HG03139 (cell line): ENCODE data around the gene OR6N1.

Experiments
- ATAC-seq: cut with Tn5 transposase; IDR thresholded peaks from one replicate; pipeline ENCODE4 v1.9.1; 2021; ENCODE audit not compliant: unreplicated experiment

Gene OR6N1, protein sequence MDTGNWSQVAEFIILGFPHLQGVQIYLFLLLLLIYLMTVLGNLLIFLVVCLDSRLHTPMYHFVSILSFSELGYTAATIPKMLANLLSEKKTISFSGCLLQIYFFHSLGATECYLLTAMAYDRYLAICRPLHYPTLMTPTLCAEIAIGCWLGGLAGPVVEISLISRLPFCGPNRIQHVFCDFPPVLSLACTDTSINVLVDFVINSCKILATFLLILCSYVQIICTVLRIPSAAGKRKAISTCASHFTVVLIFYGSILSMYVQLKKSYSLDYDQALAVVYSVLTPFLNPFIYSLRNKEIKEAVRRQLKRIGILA

DNA sequence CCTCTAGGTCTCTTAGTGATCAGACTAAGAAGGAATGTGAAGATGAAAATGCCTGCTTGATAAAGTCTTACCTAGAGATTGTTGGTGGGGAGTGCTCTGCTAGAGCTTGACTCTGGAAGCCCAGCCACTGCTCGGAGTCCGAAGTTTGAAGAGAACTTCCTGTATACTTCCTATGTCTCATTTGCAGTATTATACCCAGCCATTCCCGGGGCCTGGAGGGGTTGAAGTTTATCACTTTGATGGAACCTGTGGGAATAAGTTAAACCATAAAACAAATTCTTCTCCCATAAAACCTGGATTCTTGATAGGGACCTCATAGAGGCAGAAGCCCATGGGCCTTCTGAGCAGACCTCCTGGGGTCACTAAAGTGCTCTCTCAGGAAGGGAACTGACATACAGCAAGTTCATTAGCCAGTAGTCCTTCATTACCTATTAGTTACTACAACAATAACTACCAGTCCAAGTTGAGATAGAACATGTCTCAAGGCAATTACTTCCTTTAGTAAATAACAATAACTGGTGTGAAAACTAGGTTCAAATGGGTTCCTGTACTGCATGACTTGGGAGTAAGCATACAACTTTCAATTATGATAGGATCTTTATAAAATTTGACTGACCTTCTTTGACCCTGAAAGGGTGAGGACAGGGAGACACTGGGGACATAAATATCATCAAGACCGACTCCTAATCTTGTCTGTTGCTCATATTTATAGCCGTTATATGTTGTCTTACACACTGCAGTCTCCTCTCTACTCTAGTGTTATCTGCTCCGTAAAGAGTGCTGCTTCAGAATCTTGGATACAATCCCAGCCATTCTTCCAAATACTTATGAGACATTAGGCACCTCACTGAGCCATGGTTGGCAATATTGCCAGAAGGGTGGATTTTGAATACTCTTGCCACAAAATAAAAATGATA, at the start of gene OR6N1:
TSS of gene OR6N1 (minus strand) at position 246 of the 917 bp plus-strand sequence. CDS start 5,513 bp downstream, outside the sequence.
- no peak for ATAC-seq

- ATAC-seq = no peak
Observed at GRCh38 chr1:158821723-158822122, 49.7 kb upstream of the OR6N1 start.

DNA sequence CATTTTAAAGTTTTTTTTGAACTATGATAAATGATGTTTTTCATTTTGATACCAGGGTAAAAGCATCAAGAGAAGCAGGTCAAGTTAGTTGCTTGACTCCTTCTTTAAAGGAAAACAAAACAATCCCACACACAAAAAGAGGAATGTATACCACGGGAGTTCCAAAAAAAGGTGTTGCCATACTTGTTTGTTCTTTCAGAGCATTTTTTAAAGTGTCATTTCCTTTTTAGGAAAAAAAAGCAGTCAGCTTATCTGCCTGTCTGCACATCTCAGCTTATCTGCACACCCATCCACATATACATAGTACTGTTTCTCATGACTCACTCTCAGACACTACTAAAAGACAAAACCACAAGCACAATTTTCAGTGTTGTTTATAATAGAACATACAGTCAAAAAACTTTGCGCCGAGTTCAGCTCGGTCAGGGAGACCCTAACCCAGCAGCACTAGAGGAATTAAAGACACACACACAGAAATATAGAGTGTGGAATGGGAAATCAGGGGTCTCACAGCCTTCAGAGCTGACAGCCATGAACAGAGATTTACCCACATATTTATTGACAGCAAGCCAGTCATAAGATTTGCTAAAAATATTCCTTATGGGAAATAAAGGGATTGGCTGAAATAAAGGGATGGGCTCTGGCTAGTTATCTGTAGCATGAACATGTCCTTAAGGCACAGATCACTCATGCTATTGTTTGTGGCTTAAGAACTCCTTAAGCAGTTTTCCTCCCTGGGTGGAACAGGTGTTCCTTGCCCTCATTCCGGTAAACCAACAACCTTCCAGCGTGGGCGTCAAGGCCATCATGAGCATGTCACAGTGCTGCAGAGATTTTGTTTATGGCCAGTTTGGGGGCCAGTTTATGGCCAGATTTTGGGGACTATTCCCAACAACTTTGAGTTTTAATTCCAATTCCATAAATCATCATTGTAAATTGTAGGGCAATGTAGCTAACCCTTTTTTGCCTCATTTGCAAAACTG, 47.8 kb upstream of the OR6N1 start:
- ATAC-seq = no peak

DNA sequence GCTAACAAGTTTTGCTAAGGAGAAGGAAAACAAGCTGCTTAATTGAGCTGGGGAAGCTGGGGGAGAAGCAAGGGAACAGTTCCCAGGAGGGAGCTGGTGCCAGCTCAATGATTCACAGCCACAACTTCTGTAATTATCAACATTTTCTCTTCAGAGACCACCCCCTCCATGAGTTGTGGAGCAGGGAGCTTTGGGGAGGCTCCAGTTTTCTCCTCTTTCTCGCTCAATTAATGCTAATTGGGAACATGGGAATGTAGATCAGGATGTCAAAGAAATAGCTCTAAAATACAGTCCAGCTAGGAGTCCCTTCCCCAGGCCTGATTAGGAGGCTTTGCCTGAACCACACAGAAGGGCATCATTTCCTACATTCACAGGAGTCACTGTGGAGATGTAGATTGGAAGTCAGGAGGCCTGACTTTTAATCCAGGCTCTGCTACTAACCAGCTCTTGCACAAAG, 47.0 kb upstream of the OR6N1 start:
- no peak for ATAC-seq

DNA sequence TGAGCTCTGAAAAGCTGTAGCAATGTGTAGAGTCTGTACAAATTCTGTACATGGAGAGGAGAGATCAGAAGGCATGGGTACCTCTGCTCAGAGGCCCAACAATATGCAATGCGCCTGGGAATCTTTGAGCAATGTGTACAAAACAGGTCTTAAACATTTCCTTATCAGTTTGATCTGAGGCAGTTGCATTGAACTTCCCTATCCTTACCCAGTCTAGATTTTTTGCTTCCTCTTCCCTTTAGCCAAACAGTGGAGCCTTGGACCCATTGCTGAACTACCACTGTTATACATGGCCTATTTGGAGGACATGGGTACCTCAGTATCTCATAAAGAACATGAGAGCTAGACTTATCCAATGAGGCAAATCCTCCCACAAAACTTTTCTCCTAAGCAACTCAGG, 46.6 kb upstream of the OR6N1 start:
- no peak for ATAC-seq

GRCh38 chr1:158814970-158815369, 43.0 kb upstream of the OR6N1 start:
- ATAC-seq = no peak

DNA sequence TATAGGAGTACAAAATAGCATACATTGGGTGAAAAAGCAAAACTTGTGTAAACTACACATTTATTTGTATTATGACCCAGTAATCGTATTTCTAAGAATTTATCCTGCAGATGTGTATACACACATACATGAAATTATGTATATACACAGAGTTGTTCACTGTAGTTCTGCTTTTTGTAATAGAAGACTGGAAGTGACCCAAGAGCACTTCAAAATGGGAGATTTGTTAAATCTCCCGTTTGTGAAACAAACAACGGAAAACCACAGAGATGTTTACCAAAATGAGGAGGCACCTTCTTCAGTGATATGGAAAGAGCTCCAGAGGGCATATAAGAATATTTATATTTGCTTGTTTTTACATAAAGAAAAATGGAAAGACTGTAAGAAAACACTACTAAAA, 41.2 kb upstream of the OR6N1 start:
- ATAC-seq = no peak

- ATAC-seq = no peak
Observed at GRCh38 chr1:158812336-158812735, 40.3 kb upstream of the OR6N1 start.

DNA sequence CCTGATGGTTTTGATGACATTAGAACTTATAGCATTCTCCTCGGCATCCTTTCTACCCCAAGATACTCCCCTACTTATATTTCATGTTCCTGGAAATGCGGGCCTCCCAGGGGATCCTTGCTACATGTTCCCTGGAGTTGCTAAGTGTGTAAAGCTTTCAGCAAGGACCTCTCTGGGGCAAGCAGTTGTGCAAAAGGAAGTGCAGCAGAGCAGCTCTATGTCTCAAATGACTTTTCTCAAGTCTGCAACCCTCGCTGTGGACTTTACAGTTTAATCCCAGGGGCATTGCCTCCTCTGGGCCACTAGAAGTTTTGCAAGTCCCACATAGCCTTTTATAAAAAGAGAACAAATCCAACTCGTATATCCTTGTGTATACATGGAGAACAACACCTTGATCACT, 38.3 kb upstream of the OR6N1 start:
- ATAC-seq = no peak

- ATAC-seq = no peak
Observed at GRCh38 chr1:158809862-158810261, 37.9 kb upstream of the OR6N1 start.

- ATAC-seq = no peak
Observed at GRCh38 chr1:158809256-158809655, 37.3 kb upstream of the OR6N1 start.

DNA sequence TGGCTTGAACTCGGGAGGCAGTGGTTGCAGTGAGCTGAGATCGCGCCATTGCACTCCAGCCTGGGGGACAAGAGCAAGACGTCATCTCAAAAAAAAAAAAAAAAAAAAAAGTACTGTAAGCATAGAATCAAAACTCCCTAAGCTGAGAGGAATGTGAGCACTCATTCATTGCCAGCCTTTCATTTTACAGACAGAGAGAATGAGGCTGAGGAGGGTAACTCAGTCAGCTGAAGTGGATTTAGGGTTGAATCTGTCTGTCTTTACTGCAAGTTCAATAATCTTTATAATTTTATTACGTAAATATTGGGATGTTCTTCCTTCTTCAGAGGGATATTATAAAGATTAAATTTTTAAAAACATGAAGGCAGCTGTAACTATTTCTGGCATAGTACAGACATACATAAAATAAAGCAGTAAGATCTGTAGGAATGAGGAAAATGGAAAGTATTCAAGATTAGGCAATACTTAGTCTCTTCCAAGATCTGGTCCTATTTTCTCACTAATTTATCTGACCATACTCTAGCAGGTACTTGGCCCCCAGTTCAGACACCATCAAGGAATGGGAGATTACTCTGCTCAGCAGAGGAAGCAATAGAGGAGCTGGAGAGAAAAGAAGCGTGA, 35.0 kb upstream of the OR6N1 start:
- no peak for ATAC-seq

DNA sequence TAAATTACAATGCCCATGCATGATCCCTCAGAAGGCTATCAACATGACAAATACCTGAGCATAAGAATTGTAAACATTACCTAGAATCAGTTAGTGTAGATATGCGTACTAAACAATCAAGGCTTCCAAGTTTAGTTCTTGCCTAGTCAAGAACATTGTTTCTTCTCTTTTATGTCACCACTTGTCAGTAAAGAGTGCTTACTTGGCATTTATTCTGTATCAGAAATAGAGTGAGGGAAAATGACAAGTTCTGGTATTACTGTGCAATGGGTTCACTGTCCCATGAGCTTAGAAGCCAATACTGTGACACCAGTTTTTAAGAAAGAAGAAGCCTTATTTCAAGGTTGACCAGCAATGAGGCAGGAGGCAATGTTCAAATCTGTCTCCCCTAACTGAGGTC, 31.7 kb upstream of the OR6N1 start:
- ATAC-seq = no peak

DNA sequence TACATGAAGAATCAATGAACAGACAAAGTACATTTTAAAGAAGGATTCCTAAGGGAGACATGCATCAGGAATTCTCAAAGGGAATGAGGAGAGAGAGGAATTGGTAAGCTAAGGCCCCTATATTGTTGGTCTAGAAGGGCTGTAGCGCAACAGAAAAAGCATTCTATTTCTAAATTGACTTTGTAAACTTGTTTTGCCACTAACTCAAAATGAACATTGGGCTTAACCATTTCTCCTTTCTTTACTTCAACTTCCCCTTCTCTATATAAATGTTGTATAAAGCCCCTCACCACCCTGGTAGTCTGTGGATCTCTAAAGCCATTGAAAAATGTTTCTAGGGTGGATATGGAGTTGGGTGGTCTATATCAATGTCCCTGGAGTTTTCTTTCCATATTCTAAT, 29.4 kb upstream of the OR6N1 start:
- ATAC-seq = no peak

DNA sequence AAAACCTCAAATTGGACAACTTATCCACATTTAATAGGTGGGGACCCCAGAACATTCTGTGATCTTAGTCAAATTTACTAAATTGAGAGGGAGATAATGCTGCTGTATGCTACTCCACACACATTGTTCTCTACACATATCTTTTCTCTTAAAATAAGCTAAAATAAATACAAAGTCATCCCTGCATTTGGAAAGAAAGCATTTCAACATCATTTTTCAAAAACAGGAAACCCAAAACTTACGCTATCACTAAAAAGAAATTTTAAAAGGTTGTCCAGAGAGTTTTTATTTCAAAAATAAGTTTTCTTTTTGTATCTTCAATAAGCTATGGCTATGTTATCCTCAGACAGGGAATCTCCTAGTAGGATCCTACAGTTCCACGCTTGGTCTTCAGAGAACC, 28.5 kb upstream of the OR6N1 start:
- ATAC-seq = no peak

DNA sequence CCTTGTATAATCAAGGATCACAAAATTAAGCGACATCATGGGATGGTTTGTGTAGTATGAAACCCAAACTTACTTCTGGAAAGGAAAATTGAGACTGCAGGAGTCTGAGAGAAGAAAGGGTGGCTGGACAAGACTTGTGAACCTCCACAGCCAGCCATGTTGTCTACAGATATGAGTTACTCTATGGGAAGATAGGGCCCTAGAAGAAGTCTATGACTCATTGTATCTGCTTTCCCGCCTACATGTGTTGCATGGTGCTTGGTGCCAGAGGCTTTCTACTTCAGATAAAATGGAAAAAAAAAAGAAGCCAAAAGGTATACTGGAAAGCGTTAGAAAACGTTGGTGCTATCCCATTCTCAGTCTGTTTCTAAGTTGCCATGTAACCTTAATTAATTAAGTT, 27.7 kb upstream of the OR6N1 start:
- ATAC-seq = no peak

DNA sequence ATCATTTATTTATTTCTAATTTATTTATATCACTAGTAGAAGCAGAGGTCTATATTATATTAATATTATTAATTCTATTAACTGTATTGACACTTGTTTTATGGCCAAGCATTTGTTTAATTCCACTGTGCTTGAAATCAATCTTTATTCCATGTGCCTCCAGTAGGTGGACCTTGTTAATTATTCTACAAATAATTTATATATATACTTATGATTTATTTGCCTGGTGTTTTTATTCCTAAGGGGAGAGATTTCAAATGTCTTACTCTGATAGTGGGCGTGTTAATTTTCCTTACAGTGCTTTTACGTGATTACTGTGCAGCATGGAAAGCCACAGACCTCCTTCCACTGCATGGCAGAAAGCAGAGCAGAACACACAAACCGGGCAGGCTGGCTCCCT, 26.5 kb upstream of the OR6N1 start:
- ATAC-seq = no peak

GRCh38 chr1:158794247-158794646, 22.3 kb upstream of the OR6N1 start:
- ATAC-seq = no peak

GRCh38 chr1:158793604-158794003, 21.6 kb upstream of the OR6N1 start:
- ATAC-seq = peak; percentile 68

DNA sequence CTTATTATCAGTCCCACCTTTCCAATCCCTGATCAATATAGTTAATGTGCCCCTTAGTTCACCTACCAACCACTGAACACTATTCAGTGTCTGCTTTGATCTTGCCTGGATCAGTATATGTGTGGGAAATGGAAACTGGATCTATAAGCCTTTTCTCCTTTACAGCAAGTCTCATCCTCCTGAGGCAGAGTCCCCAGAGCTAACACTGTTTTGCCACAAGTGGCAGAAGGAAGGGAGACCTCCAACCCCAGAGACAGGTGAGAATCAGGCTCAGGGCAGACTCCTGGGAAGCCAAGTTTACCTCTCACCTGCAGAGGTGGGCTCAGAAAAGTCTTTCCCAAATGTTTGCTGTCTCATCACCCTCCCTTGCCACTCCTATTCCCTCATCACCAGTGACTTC, 9.1 kb upstream of the OR6N1 start, which contains the start of gene OR6N2:
TSS of gene OR6N2 (minus strand) at position 101 of the 400 bp plus-strand sequence. CDS start 3,569 bp downstream, outside the sequence.
- no peak for ATAC-seq
